Adipocyte (in vitro differentiated cells): ENCODE measurements around the gene MFSD2A.

Experiments
- DNase-seq: peaks from one replicate; pipeline ENCODE4 v3.0.0-alpha.2; 2015; ENCODE audit warnings: low read depth
- H3K27me3 ChIP-seq: replicated peaks from 2 replicates; pipeline ENCODE4 v1.7.0; 2013; ENCODE audit warnings: mild to moderate bottlenecking, low read length, moderate library complexity; ENCODE audit not compliant: control insufficient read depth, insufficient read depth
- H3K36me3 ChIP-seq: 2 replicates; pipeline ENCODE4 v1.7.0; 2013; ENCODE audit warnings: low read length, mild to moderate bottlenecking, moderate library complexity; ENCODE audit not compliant: control insufficient read depth, insufficient read depth, severe bottlenecking
- H3K4me1 ChIP-seq: 2 replicates; pipeline ENCODE4 v1.7.0; 2013; ENCODE audit warnings: mild to moderate bottlenecking, low read length, moderate library complexity; ENCODE audit not compliant: control insufficient read depth, insufficient read depth
- H3K4me3 ChIP-seq: 2 replicates; pipeline ENCODE4 v1.7.0; 2013; ENCODE audit warnings: mild to moderate bottlenecking, low read length, moderate library complexity
- H3K9ac ChIP-seq: 2 replicates; pipeline ENCODE4 v1.7.0; 2013; ENCODE audit warnings: mild to moderate bottlenecking, low read length, moderate library complexity
- H3K9me3 ChIP-seq: 2 replicates; pipeline ENCODE4 v1.7.0; 2013; ENCODE audit warnings: mild to moderate bottlenecking, low read length, moderate library complexity; ENCODE audit not compliant: control insufficient read depth

Gene MFSD2A

GRCh38 chr1:39944410-39945112 is 10.4 kb upstream of the MFSD2A start:
- DNase-seq = no peak
- no peak overlapping the region for H3K4me3 ChIP-seq

GRCh38 chr1:39946216-39946615 is 8.7 kb upstream of the MFSD2A start:
- Histone ChIP-seq H3K27me3 (peaks cover 19% of the 10 kb centered on the region), H3K9me3 (no peaks in the 10 kb centered on the region), H3K4me3 (no peak overlapping the region), H3K36me3 (no peaks in the 10 kb centered on the region), H3K4me1 (no peaks in the 10 kb centered on the region), H3K9ac (no peak overlapping the region)
- no peak for DNase-seq

More at GRCh38 chr1:39944410-39945112, 10.4 kb upstream of the MFSD2A start:
- Histone ChIP-seq H3K9me3 (no peaks in the 10 kb centered on the region), H3K4me1 (no peaks in the 10 kb centered on the region), H3K36me3 (no peaks in the 10 kb centered on the region), H3K27me3 (peaks cover 25% of the 10 kb centered on the region), H3K9ac (no peak overlapping the region)

- no peak overlapping the region for H3K9ac ChIP-seq
- H3K4me3 ChIP-seq = no peak overlapping the region
- H3K36me3 ChIP-seq = no peaks in the 10 kb centered on the region
- peaks cover under 1% of the 10 kb centered on the region for H3K4me1 ChIP-seq
- H3K9me3 ChIP-seq = no peaks in the 10 kb centered on the region
- DNase-seq = no peak
- H3K27me3 ChIP-seq = peaks cover 8% of the 10 kb centered on the region
Measured at GRCh38 chr1:39947260-39947659, 7.7 kb upstream of the MFSD2A start.

- H3K36me3 ChIP-seq = no peaks in the 10 kb centered on the region
- H3K9me3 ChIP-seq = no peaks in the 10 kb centered on the region
- peaks cover 5% of the 10 kb centered on the region for H3K27me3 ChIP-seq
- no peak for DNase-seq
- no peak overlapping the region for H3K9ac ChIP-seq
- peaks cover 11% of the 10 kb centered on the region for H3K4me1 ChIP-seq
- no peak overlapping the region for H3K4me3 ChIP-seq
Measured at GRCh38 chr1:39949891-39950290, 5.1 kb upstream of the MFSD2A start.

- DNase-seq = no peak
Measured at GRCh38 chr1:39951926-39952325, 3.0 kb upstream of the MFSD2A start.

GRCh38 chr1:39952359-39953110 is 2.4 kb upstream of the MFSD2A start:
- no peaks in the 10 kb centered on the region for H3K27me3 ChIP-seq
- no peak overlapping the region for H3K9ac ChIP-seq
- no peak for DNase-seq
- no peaks in the 10 kb centered on the region for H3K36me3 ChIP-seq
- peaks cover 24% of the 10 kb centered on the region for H3K4me1 ChIP-seq
- H3K4me3 ChIP-seq = no peak overlapping the region
- H3K9me3 ChIP-seq = no peaks in the 10 kb centered on the region

More at GRCh38 chr1:39951926-39952325, 3.0 kb upstream of the MFSD2A start:
- Histone ChIP-seq H3K4me3 (no peak overlapping the region), H3K4me1 (peaks cover 24% of the 10 kb centered on the region), H3K9me3 (no peaks in the 10 kb centered on the region), H3K36me3 (no peaks in the 10 kb centered on the region), H3K9ac (no peak overlapping the region), H3K27me3 (peaks cover 4% of the 10 kb centered on the region)

- Histone ChIP-seq H3K4me3 (peak overlapping the region; percentile 80), H3K36me3 (no peaks in the 10 kb centered on the region), H3K9ac (peak overlapping the region; percentile 65), H3K9me3 (no peaks in the 10 kb centered on the region), H3K27me3 (no peaks in the 10 kb centered on the region), H3K4me1 (peaks cover 24% of the 10 kb centered on the region)
- DNase-seq = peak; percentile 1
Measured at GRCh38 chr1:39954324-39954869, 548 bp upstream of the MFSD2A start.

GRCh38 chr1:39955547-39956539 is 898 bp downstream of the MFSD2A start:
- Histone ChIP-seq H3K4me3 (peak overlapping the region; percentile 80), H3K27me3 (no peaks in the 10 kb centered on the region), H3K9me3 (no peaks in the 10 kb centered on the region), H3K9ac (peak overlapping the region; percentile 52), H3K4me1 (peaks cover 24% of the 10 kb centered on the region), H3K36me3 (no peaks in the 10 kb centered on the region)
- DNase-seq = peak; percentile 72

- H3K27me3 ChIP-seq = no peaks in the 10 kb centered on the region
- no peaks in the 10 kb centered on the region for H3K36me3 ChIP-seq
- peak; percentile 10 for DNase-seq
- H3K4me3 ChIP-seq = no peak overlapping the region
- H3K9me3 ChIP-seq = no peaks in the 10 kb centered on the region
- no peak overlapping the region for H3K9ac ChIP-seq
- peaks cover 22% of the 10 kb centered on the region for H3K4me1 ChIP-seq
Measured at GRCh38 chr1:39957299-39958015, 2.5 kb downstream of the MFSD2A start.

- Histone ChIP-seq H3K9me3 (no peaks in the 10 kb centered on the region), H3K4me1 (peaks cover 18% of the 10 kb centered on the region), H3K4me3 (no peak overlapping the region), H3K36me3 (no peaks in the 10 kb centered on the region), H3K27me3 (no peaks in the 10 kb centered on the region), H3K9ac (no peak overlapping the region)
- no peak for DNase-seq
Measured at GRCh38 chr1:39958403-39959200, 3.7 kb downstream of the MFSD2A start.
